ENCODE results near the gene NUAK1.

DNA sequence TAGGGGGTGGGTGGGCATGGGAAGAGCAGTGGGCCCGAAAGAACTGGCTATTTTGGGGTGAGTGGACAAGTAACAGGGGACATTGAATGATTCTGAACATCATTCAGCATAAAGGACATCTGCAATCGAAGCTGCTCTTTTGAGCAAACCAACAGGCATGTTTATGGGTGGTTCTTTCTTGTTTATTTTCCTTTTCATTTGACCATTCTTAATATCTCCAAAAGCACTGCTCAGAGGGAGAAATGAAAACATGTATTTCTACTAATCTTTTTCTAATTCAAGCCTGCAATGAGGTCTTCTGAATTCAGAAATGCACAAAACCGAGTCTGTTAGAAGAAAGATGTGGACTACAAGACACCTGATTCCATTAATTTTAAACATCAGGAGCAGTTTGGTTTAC is 54.0 kb downstream of the NUAK1 start:
- TF ChIP-seq EZH2 (IDR thresholded peaks at IDR 0.05; ENCODE audit: borderline replicate concordance, low read depth, low read length, poor library complexity, severe bottlenecking) (no peak), CTCF (conservative IDR thresholded peaks at IDR 0.05; ENCODE audit: low read depth, low read length) (no peak)
